SK-N-MC (cell line): ENCODE measurements around the gene NCAPD2.

Source experiments
- DNase-seq: peaks from one replicate; pipeline ENCODE4 v3.0.0-alpha.2; 2011; ENCODE audit warnings: low read depth, low spot score
- H3K27ac ChIP-seq: fragments of 200-600 bp; sonication (generic); 2 replicates; pipeline ENCODE4 v1.5.1; 2016; ENCODE audit warnings: mixed run types
- H3K36me3 ChIP-seq: fragments of 200-600 bp; sonication (generic); 2 replicates; pipeline ENCODE4 v1.6.1; 2017; ENCODE audit warnings: antibody characterized with exemption, low read length, mixed read lengths; ENCODE audit not compliant: insufficient read depth
- H3K4me3 ChIP-seq: fragments of 200-600 bp; sonication (generic); 2 replicates; pipeline ENCODE4 v1.5.1; 2016
- H3K9ac ChIP-seq: fragments of 200-600 bp; sonication (generic); 2 replicates; pipeline ENCODE4 v1.8.0; 2017; ENCODE audit warnings: mixed run types, mixed read lengths; ENCODE audit not compliant: insufficient read length
- H3K9me3 ChIP-seq: fragments of 200-600 bp; sonication (generic); 2 replicates; pipeline ENCODE4 v1.6.1; 2017; ENCODE audit warnings: low read depth, mild to moderate bottlenecking, antibody characterized with exemption, low read length, moderate library complexity, mixed read lengths
- EZH2 ChIP-seq: fragments of 200-600 bp; sonication (generic); IDR thresholded peaks from one replicate; pipeline ENCODE4 v1.6.1; 2017; ENCODE audit warnings: antibody characterized with exemption
- FOXP2 ChIP-seq: optimal IDR thresholded peaks from 2 replicates; pipeline ENCODE3; 2011; ENCODE audit warnings: mild to moderate bottlenecking, moderate library complexity; ENCODE audit not compliant: insufficient read depth; ENCODE audit errors: extremely low read length, control extremely low read depth
- POLR2AphosphoS5 ChIP-seq: IDR thresholded peaks from 2 replicates; pipeline ENCODE4 v1.6.1; 2012; ENCODE audit warnings: mild to moderate bottlenecking, low read depth, low read length, borderline replicate concordance

NCAPD2 gene

DNA sequence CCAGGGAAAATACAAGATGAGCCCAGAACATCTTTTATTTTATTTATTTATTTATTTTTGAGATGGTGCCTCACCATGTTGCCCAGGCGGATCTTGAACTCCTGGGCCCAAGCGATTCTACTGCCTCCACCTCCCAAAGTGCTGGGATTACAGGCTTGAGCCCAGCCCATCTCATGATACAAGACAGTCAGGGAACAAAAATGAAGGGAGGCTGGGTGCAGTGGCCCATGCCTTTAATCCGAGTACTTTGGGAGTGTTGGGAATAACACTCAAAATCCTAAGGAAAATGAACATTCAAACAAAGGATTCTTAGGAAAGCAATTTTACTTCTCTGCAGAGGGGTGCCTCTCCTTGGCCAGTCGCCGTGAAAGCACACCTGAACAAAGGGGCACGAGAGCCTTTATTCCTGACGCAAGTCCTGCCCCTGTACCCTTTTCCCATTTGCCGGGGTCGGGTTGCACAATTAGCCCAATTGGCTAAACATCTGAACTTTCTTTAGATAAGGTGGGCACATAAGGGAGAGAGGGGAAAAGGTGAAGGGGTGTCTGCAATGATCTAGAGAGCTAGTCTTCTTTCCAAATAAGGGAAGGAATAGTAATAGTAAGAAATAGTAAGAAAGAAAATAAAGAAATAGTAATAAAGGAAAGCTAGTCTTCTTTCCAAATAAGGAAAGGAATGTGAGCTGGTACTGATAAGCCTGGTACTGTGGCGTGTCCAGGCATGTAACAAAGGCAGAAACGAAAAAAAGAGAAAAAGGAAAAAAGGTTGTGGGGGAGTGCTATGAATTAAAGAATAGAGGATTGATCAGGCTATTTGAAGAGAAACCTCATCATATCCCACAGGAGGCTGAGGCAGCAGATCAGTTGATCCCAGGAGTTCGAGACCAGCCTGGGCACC is 13.4 kb downstream of the NCAPD2 start:
- H3K36me3 ChIP-seq = peaks cover 57% of the 10 kb centered on the region
- TF ChIP-seq EZH2 (no peak), POLR2AphosphoS5 (no peak), FOXP2 (no peak)
- no peak overlapping the region for H3K27ac ChIP-seq
- no peaks in the 10 kb centered on the region for H3K9me3 ChIP-seq
- no peak overlapping the region for H3K9ac ChIP-seq
- no peak for DNase-seq
- H3K4me3 ChIP-seq = no peak overlapping the region

DNA sequence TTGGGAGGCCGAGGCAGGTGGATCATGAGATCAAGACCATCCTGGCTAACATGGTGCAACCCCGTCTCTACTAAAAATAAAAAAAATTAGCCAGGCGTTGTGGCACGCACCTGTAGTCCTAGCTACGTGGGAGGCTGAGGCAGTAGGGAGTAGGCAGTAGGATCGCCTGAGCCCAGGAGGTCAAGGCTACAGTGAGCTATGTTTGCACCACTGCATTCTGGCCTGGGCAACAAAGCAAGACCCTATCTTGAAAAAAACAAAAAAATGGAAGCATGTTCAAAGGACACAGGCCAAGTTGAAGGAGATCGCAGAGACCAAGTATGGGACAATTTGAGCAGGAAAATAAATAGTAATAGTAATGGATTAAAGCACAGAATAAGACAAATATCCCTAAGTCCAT is 14.2 kb downstream of the NCAPD2 start:
- Histone ChIP-seq H3K4me3 (no peak overlapping the region), H3K36me3 (peaks cover 61% of the 10 kb centered on the region), H3K9ac (no peak overlapping the region), H3K27ac (no peak overlapping the region), H3K9me3 (no peaks in the 10 kb centered on the region)
- no peak for DNase-seq
- TF ChIP-seq FOXP2 = no peak

DNA sequence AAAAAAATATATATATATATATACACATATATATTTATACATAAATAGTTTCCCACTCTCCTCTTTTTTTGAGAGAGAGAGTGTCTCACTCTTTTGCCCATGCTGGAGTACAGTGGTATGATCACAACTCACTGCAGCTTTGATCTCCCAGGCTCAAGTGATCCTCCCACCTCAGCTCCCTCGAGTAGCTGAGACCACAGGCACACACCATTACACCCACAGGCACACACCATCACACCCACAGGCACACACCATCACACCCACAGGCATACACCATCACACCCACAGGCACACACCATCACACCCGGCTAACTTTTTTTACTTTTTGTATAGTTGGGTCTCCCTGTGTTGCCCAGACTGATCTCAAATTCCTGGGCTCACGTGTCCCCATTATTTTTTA is 26.3 kb downstream of the NCAPD2 start:
- Histone ChIP-seq H3K27ac (no peak overlapping the region), H3K4me3 (no peak overlapping the region), H3K36me3 (peaks cover 93% of the 10 kb centered on the region), H3K9ac (no peak overlapping the region), H3K9me3 (no peaks in the 10 kb centered on the region)
- TF ChIP-seq EZH2 (no peak), POLR2AphosphoS5 (no peak), FOXP2 (no peak)
- DNase-seq = no peak

GRCh38 chr12:6522193-6522592 is 28.3 kb downstream of the NCAPD2 start:
- no peak overlapping the region for H3K27ac ChIP-seq
- no peak overlapping the region for H3K4me3 ChIP-seq
- H3K9me3 ChIP-seq = no peaks in the 10 kb centered on the region
- peaks cover 94% of the 10 kb centered on the region for H3K36me3 ChIP-seq
- H3K9ac ChIP-seq = no peak overlapping the region
- TF ChIP-seq FOXP2 (no peak), EZH2 (no peak), POLR2AphosphoS5 (no peak)
- no peak for DNase-seq

GRCh38 chr12:6523708-6524107 is 29.8 kb downstream of the NCAPD2 start:
- H3K9ac ChIP-seq = no peak overlapping the region
- H3K4me3 ChIP-seq = no peak overlapping the region
- H3K27ac ChIP-seq = no peak overlapping the region
- no peak for TF ChIP-seq EZH2
- TF ChIP-seq POLR2AphosphoS5 = no peak
- TF ChIP-seq FOXP2 = no peak
- peaks cover 96% of the 10 kb centered on the region for H3K36me3 ChIP-seq
- DNase-seq = no peak
- no peaks in the 10 kb centered on the region for H3K9me3 ChIP-seq

DNA sequence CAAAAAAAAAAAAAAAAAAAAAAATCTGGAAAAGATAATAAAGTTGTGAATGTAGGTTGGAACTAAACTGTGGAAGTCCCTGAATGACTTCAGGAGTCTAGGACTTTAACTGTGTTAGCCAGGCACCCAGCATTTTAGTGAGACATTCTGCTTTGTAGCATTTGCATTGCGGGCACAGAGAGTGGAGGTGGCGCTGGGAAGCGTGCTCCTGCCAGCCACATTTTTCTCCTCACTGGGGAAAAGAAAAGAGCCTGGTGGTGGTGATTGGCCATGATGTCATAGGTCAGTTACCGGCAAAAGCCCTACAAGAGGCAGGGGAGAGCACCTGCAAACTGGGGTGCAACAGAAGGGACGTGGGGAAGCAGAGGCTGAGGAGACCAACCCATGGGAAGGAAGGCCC is 30.7 kb downstream of the NCAPD2 start:
- no peak overlapping the region for H3K27ac ChIP-seq
- no peak overlapping the region for H3K4me3 ChIP-seq
- H3K9me3 ChIP-seq = no peaks in the 10 kb centered on the region
- no peak overlapping the region for H3K9ac ChIP-seq
- peaks cover 97% of the 10 kb centered on the region for H3K36me3 ChIP-seq
- DNase-seq = no peak
- no peak for TF ChIP-seq POLR2AphosphoS5
- TF ChIP-seq FOXP2 = no peak
- TF ChIP-seq EZH2 = no peak

DNA sequence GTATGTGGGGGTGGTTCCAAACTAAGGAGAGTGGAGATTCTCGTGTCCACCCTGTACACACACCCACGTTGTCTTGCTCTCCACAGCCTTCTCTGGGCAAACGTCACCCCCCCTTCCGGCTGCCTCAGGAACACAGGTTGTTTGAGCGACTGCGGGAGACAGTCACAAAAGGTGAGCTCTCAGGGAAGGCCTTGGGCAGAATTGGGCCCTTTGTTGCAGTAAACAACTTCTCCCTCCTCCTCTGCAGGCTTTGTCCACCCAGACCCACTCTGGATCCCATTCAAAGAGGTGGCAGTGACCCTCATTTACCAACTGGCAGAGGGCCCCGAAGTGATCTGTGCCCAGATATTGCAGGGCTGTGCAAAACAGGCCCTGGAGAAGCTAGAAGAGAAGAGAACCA is 32.3 kb downstream of the NCAPD2 start:
- H3K27ac ChIP-seq = no peak overlapping the region
- no peak overlapping the region for H3K9ac ChIP-seq
- TF ChIP-seq EZH2 (no peak), POLR2AphosphoS5 (no peak)
- no peak overlapping the region for H3K4me3 ChIP-seq
- peaks cover 99% of the 10 kb centered on the region for H3K36me3 ChIP-seq
- H3K9me3 ChIP-seq = no peaks in the 10 kb centered on the region
- no peak for DNase-seq

- H3K36me3 ChIP-seq = peaks cover 98% of the 10 kb centered on the region
- no peak for TF ChIP-seq FOXP2
- TF ChIP-seq POLR2AphosphoS5 = no peak
- TF ChIP-seq EZH2 = no peak
- H3K4me3 ChIP-seq = no peak overlapping the region
- no peaks in the 10 kb centered on the region for H3K9me3 ChIP-seq
- no peak overlapping the region for H3K27ac ChIP-seq
- H3K9ac ChIP-seq = no peak overlapping the region
- DNase-seq = no peak
Measured at GRCh38 chr12:6526766-6527525, 33.0 kb downstream of the NCAPD2 start.

DNA sequence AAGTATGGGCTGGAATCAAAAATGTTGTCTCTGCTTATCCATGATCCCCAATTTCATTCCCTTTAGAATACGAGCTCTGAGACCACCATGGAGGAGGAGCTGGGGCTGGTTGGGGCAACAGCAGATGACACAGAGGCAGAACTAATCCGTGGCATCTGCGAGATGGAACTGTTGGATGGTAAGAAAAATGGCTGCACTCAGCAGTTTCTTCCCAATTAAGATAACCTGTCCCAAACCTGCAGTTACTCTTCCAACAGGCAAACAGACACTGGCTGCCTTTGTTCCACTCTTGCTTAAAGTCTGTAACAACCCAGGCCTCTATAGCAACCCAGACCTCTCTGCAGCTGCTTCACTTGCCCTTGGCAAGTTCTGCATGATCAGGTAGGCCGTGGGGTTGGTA is 33.8 kb downstream of the NCAPD2 start:
- H3K27ac ChIP-seq = peak overlapping the region; percentile 27; the same call in 1 of the 2 replicates

More for the DNA sequence above, 33.8 kb downstream of the NCAPD2 start:
- TF ChIP-seq EZH2 (no peak), FOXP2 (no peak), POLR2AphosphoS5 (no peak)
- Histone ChIP-seq H3K4me3 (no peak overlapping the region), H3K9me3 (no peaks in the 10 kb centered on the region), H3K36me3 (peaks cover 97% of the 10 kb centered on the region), H3K9ac (no peak overlapping the region)
- DNase-seq = no peak
